Measurements from ENCODE around the gene ITGBL1.

ITGBL1 gene

GRCh38 chr13:101569807-101570206 lies 117.3 kb downstream of the ITGBL1 start:
- DNase-seq (ENCODE audit: low spot score) = no peak

GRCh38 chr13:101570410-101570809 lies 117.9 kb downstream of the ITGBL1 start:
- DNase-seq (ENCODE audit: low spot score) = no peak

- no peak for DNase-seq (ENCODE audit: low spot score)
These were observed 120.0 kb downstream of the ITGBL1 start for GRCh38 chr13:101572456-101572855.

- no peak for DNase-seq (ENCODE audit: low spot score)
These were observed 123.1 kb downstream of the ITGBL1 start for GRCh38 chr13:101575581-101575980.

- no peak for DNase-seq (ENCODE audit: low spot score)
These were observed 124.0 kb downstream of the ITGBL1 start for GRCh38 chr13:101576455-101576854.

- DNase-seq (ENCODE audit: low spot score) = no peak
These were observed 124.5 kb downstream of the ITGBL1 start for GRCh38 chr13:101576977-101577376.

- DNase-seq (ENCODE audit: low spot score) = no peak
These were observed 126.9 kb downstream of the ITGBL1 start for GRCh38 chr13:101579281-101579802.

- DNase-seq (ENCODE audit: low spot score) = no peak
These were observed 131.9 kb downstream of the ITGBL1 start for GRCh38 chr13:101584331-101584730.

- no peak for DNase-seq (ENCODE audit: low spot score)
These were observed 138.0 kb downstream of the ITGBL1 start for GRCh38 chr13:101590479-101590878.

- DNase-seq (ENCODE audit: low spot score) = no peak
These were observed 142.5 kb downstream of the ITGBL1 start for GRCh38 chr13:101594936-101595335.

GRCh38 chr13:101596803-101597202 lies 144.3 kb downstream of the ITGBL1 start:
- DNase-seq (ENCODE audit: low spot score) = no peak

- no peak for DNase-seq (ENCODE audit: low spot score)
These were observed 159.3 kb downstream of the ITGBL1 start for GRCh38 chr13:101611491-101612475.

- no peak for DNase-seq (ENCODE audit: low spot score)
These were observed 160.3 kb downstream of the ITGBL1 start for GRCh38 chr13:101612735-101613134.

- DNase-seq (ENCODE audit: low spot score) = no peak
These were observed 162.0 kb downstream of the ITGBL1 start for GRCh38 chr13:101614491-101614890.

- no peak for DNase-seq (ENCODE audit: low spot score)
These were observed 166.1 kb downstream of the ITGBL1 start for GRCh38 chr13:101618440-101619187.

GRCh38 chr13:101621099-101621498 lies 168.6 kb downstream of the ITGBL1 start:
- DNase-seq (ENCODE audit: low spot score) = no peak

- no peak for DNase-seq (ENCODE audit: low spot score)
These were observed 171.2 kb downstream of the ITGBL1 start for GRCh38 chr13:101623470-101624209.

GRCh38 chr13:101624210-101624922 lies 171.9 kb downstream of the ITGBL1 start:
- DNase-seq (ENCODE audit: low spot score) = no peak

- DNase-seq (ENCODE audit: low spot score) = no peak
These were observed 172.5 kb downstream of the ITGBL1 start for GRCh38 chr13:101624981-101625380.

- DNase-seq (ENCODE audit: low spot score) = no peak
These were observed 174.6 kb downstream of the ITGBL1 start for GRCh38 chr13:101626925-101627555.

- no peak for DNase-seq (ENCODE audit: low spot score)
These were observed 175.1 kb downstream of the ITGBL1 start for GRCh38 chr13:101627556-101627943.

Measured in iPS-NIHi11 (cell line).